HG02763 (cell line): ENCODE data around the gene ERC2.

Source experiments
- ATAC-seq: cut with Tn5 transposase; IDR thresholded peaks from one replicate; pipeline ENCODE4 v1.9.1; 2021; ENCODE audit warnings: mild to moderate bottlenecking, moderate library complexity; ENCODE audit not compliant: unreplicated experiment

Gene ERC2

GRCh38 chr3:56192001-56192400 lies 276.3 kb downstream of the ERC2 start:
- no peak for ATAC-seq

- no peak for ATAC-seq
Observed at GRCh38 chr3:56190771-56191305, 277.4 kb downstream of the ERC2 start.

DNA sequence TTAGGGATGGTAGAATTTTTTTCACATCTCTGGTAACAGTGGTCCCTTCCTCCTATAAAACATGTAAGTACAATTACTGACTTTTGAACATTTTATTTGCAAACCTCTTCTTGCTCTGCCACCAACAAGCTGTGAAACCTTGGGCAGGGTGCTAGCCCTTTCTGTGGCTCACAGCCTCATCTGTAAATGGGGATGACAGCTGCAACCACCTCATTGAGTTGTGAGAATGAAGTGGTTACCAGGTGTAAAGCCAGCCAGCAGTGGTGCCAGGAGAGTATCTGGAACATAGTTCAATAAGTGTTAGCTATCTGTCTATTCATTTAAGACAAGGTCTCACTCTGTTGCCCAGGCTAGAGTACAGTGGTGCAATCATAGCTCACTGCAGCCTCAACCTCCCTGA lies 278.1 kb downstream of the ERC2 start:
- ATAC-seq = no peak

DNA sequence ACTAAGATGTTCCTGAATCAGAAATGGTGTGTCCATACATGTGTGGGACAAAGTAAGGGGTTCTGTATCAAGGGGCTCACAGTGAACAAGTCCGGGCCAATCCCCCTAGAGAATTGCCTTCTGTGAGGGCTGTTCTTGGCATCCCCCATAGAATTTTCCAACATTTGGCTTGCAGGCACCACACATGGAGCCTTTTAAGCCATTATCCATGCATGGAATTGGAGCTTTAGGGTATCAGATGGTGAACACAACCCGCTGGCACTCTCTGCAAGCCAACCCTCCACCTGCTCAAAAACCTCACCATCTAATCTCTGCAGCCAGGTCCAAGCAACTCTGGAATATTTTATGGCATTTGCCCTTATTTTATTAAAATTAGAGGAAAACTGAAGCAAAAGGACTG lies 278.7 kb downstream of the ERC2 start:
- no peak for ATAC-seq

DNA sequence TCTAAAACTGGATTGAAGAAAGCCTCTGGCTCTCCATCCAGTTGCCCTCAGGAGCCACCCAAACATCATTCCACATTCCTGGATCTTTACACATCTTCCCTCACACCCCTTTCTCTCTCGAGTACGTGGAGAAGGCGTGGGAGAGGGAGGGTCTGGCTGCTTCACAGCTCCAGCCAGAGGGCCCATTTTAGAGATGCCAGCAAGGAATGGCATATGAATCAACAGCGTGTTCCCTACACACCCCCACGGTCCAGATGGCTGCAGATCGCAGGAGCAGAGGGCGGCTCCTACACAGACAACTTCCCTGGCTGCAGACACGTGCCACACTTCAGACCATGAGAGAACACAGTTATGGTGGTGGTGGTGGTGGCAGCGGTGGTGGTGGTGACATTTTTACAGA lies 280.1 kb downstream of the ERC2 start:
- ATAC-seq = no peak

GRCh38 chr3:56187051-56187450 lies 281.2 kb downstream of the ERC2 start:
- no peak for ATAC-seq

DNA sequence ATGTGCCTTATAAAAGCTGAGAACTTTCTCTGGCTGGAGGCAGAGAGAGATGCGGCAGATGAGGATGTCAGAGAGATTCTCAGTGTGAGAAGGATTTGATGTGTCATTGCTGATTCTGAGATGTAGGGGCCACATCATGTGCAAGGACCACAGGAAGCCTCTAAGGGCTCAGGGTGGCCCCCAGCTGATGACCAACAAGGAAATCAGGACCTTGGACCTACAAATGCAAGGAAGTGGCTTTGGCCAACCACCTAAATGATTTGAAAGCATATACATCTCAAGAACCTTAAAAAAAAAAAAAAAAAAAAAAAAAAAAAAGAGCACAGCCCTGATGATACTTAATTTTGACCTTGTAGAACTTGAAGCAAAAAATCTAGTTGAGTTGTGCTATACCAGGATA lies 282.4 kb downstream of the ERC2 start:
- ATAC-seq = no peak

- no peak for ATAC-seq
Observed at GRCh38 chr3:56183529-56183928, 284.7 kb downstream of the ERC2 start.

DNA sequence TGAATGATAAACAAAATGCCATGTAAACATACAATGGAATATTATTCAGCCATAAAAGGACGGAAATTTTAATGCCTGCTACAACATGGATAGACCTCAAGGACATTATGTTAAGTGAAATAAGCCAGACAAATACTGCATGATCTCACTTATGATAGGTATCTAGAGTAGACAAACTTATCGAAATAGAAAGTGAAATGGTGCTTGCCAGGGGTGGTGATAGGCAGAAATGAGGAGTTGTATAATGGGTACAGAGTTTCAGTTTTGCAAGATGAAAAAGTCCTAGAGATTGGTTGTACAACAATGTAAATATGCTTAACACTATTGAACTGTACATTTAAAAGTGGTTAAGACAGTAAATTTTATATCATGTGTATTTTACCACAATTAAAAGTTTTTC lies 287.8 kb downstream of the ERC2 start:
- no peak for ATAC-seq

GRCh38 chr3:56173601-56174000 lies 294.7 kb downstream of the ERC2 start:
- ATAC-seq = no peak

- ATAC-seq = no peak
Observed at GRCh38 chr3:56164436-56164835, 303.8 kb downstream of the ERC2 start.

GRCh38 chr3:56157693-56158362 lies 310.4 kb downstream of the ERC2 start:
- ATAC-seq = no peak

DNA sequence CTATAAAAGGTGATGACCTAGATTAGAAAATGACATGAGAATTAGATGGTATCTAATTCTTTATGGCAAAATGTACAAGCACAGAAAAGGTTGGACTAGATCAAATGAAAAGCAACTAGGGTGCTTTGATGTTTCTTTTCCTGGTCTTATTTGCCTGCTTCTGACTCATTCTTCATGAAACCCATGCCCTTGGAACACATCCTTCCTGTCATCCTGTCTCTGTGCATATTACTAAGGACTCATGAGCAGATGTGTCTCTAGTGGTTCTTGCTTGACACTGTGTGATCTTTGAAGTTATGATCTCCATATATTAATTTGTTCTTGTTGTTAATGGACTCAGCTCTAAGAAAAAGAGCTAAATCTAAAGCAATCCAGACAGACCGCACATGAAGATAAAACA lies 314.0 kb downstream of the ERC2 start:
- no peak for ATAC-seq

- no peak for ATAC-seq
Observed at GRCh38 chr3:56147354-56147753, 320.9 kb downstream of the ERC2 start.

DNA sequence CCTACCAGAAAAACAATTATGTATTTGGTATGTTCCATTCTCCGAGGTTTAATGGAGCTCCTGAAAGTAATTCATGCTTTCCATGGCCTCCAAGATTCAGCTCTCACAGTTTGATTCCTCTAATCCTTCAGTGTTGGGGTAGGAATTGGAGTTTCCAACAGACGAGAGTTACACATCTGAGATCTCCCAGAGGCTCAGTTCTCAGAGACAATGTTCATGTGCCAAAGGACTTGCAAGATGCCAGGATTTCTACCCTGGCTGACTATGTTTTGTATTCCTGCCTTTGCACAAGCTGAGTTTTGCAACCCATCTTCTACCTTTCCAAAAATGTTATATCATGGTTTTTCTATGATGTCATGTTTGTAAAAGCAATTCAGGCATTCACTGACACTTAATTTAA lies 322.9 kb downstream of the ERC2 start:
- ATAC-seq = no peak

- no peak for ATAC-seq
Observed at GRCh38 chr3:56144805-56145204, 323.5 kb downstream of the ERC2 start.

DNA sequence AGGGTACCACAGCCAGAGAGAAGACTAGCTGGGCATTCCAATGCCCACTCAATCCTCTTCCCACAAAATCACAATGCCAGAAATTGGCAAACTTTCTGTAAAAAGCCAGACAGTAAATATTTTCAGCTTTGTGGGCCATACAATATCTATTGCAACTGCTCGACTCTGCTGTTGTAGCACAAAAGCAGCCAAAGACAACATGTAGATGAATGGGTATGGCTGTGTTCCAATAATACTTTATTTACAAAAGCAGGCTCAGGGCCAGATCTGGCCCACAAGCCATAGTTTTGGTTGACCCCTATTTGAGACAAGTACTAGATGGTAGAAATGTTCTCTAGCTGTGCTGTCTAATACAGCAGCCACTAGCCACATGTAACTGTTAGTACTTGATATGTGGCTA lies 330.9 kb downstream of the ERC2 start:
- no peak for ATAC-seq

GRCh38 chr3:56136514-56136913 lies 331.8 kb downstream of the ERC2 start:
- ATAC-seq = no peak

- no peak for ATAC-seq
Observed at GRCh38 chr3:56135941-56136340, 332.3 kb downstream of the ERC2 start.

DNA sequence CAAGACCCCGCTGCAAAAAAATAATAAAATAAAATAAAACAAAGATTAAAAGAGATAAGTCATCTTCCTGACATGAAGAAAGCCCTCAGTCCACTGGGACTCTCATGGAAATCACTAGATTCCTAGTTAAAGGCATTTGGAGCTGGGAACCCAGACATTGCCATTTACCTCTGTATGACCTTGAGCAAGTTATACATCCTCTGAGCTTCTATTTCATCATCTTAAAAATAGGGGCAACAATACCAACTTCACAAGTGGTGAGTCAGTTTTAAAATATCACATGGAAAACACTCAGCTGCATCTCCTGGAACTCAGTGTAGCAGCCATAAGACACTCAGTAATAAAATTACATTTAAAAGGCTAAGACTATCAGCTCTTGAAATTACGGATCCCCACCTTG lies 334.8 kb downstream of the ERC2 start:
- no peak for ATAC-seq

GRCh38 chr3:56132762-56133161 lies 335.5 kb downstream of the ERC2 start:
- ATAC-seq = no peak

DNA sequence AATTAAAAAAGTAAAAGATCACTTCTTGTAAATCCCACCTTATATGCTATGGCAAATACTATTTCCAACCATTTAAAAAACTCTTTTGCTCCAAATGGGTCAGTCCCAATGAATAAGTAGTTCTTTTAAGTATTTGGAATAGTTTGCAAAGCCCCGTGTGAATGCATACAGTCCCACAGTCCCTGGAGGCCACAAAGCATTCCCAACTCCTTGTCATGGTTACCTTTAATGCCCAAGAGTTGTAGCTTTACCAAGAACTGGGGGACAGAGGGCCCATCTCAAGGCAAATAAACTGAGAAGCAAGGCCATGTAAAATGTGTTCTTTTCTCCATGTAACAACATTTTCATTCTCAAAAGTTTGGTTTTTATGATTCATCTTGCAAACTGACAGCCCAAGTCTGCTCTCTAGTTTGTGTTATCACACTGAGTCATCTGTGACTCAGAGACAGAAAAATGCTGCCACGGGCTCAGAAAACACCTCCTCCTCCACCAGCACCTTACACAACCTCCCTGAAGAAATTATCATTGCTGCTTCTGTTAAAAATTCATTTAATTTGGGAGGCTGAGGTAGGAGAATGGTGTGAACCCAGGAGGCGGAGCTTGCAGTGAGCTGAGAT lies 336.2 kb downstream of the ERC2 start:
- no peak for ATAC-seq

GRCh38 chr3:56130036-56130435 lies 338.2 kb downstream of the ERC2 start:
- no peak for ATAC-seq
